Adrenal gland (tissue), 5 donors: ENCODE measurements around the gene INSR.

Experiments used
- CTCF ChIP-seq, 6 experiments: fragments of 450-650 bp in 4 of 6; fragments of 200-600 bp in 2 of 6; sonication (generic) in 1 of 6; IDR thresholded peaks; 1 replicate in 5 of 6; 2 replicates in 1 of 6; pipeline versions ENCODE4 v1.5.1 to v1.8.0; 2016 to 2021; ENCODE audit warnings: antibody characterized with exemption in 6 of 6, mild to moderate bottlenecking in 2 of 6, moderate library complexity in 1 of 6
- POLR2A ChIP-seq, 2 donors: fragments of 450-650 bp; IDR thresholded peaks; one replicate each; pipeline ENCODE4 v1.6.1; 2017; ENCODE audit warnings: antibody characterized with exemption in 2 of 2, mild to moderate bottlenecking in 2 of 2, moderate library complexity in 1 of 2
- donor health status: DM: no; HTN: no; CAD: no.

GRCh38 chr19:7216373-7216902 lies 77.8 kb downstream of the INSR start:
- TF ChIP-seq CTCF (IDR thresholded peaks at IDR 0.05) = no peak
- TF ChIP-seq POLR2A (IDR thresholded peaks at IDR 0.05) = no peak
